Prostate gland (tissue), 2 donors: Measurements from ENCODE around the gene C19orf12. TPM values are rescaled to one million over a fixed set of nuclear protein-coding genes. Genes with fewer than 3 reads are reported as not detected.

Experiments
- DNase-seq: peaks from one replicate; pipeline ENCODE4 v3.0.0-alpha.2; 2019; ENCODE audit warnings: low spot score
- H3K27ac ChIP-seq, 2 donors: fragments of 200-600 bp; sonication (generic); 2 replicates each; pipeline ENCODE4 v1.5.1; 2017 to 2019
- H3K27me3 ChIP-seq: fragments of 200-600 bp; sonication (generic); replicated peaks from 2 replicates; pipeline ENCODE4 v1.5.1; 2019; ENCODE audit not compliant: insufficient read depth
- H3K36me3 ChIP-seq, 2 donors: fragments of 200-600 bp; sonication (generic); 1 replicate in 1 of 2; 2 replicates in 1 of 2; pipeline versions ENCODE4 v1.5.1 to v1.8.1; 2017 to 2019
- H3K4me1 ChIP-seq: fragments of 200-600 bp; sonication (generic); replicated peaks from 2 replicates; pipeline ENCODE4 v1.5.1; 2019
- H3K4me3 ChIP-seq, 2 donors: fragments of 200-600 bp; sonication (generic); 2 replicates each; pipeline ENCODE4 v1.5.1; 2017 to 2019
- H3K9me3 ChIP-seq: fragments of 200-600 bp; sonication (generic); 2 replicates; pipeline ENCODE4 v1.5.1; 2017
- POLR2A ChIP-seq: fragments of 450-650 bp; IDR thresholded peaks from one replicate; pipeline ENCODE4 v1.6.1; 2016; ENCODE audit warnings: antibody characterized with exemption, mild to moderate bottlenecking
- POLR2AphosphoS5 ChIP-seq: sonication (generic); formaldehyde crosslinking; IDR thresholded peaks from one replicate; pipeline ENCODE4 v1.6.1; 2017; ENCODE audit warnings: antibody characterized with exemption
- WGBS: methylation state at CpG from one replicate; pipeline ENCODE4 v1.1.5; 2018; 5-methylcytosine and 5-hydroxymethylcytosine counted together
- intact Hi-C: fragments of 100-400 bp; cut with DNase I; formaldehyde crosslinking; loops from one replicate; pipeline ENCODE4 v1.14.2; 2022
- total RNA-seq, 2 donors: library from RNA; depleted of rRNA; stranded (reverse); fragments of >200 nt; gene quantifications; one replicate each; pipeline ENCODE4 v1.1.0, GENCODE V29; 2016
- TF ChIP-seq, protein P1 (sequence below), 4 experiments: fragments of 200-600 bp in 2 of 4; fragments of 450-650 bp in 2 of 4; sonication (generic) in 2 of 4; IDR thresholded peaks; 1 replicate in 3 of 4; 2 replicates in 1 of 4; pipeline ENCODE4 v1.5.1; 2016 to 2019; ENCODE audit warnings: antibody characterized with exemption in 4 of 4, mild to moderate bottlenecking in 2 of 4, moderate library complexity in 2 of 4

The C19orf12 gene
- total RNA-seq, 2 donors from 2014 or later: 27.9 to 42.4 TPM

DNA sequence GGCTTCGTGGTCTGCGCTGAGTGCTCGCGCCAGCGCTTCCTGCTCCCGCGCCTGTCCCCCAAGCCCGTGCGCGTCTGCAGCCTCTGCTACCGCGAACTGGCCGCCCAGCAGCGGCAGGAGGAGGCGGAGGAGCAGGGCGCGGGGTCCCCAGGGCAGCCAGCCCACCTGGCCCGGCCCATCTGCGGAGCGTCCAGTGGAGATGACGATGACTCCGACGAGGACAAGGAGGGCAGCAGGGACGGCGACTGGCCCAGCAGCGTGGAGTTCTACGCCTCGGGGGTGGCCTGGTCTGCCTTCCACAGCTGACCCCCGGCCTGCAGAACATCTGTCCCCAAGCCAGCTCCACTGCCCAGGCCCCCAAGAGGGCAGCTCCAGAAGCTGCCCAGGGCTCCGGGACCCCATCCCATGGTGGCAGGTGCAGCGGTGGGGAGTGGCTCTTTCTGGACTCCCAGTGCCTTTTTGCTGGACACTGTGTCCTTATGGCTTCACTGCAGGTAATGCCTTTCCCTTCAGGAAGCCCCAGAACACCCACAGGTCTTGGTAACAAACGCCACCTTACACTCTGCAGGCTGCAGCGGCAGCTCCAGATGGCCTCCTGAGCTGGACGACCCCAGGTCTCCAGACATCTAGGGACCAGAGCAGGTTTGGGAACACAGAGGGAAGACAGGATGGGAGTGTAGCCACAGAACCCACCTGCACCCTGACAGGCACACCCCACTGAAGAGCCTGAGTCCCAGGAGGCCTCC, 40.5 kb downstream of the C19orf12 start:
- H3K27ac ChIP-seq: peak overlapping the region in 1 of 2 donors; percentile 74
- H3K4me1 ChIP-seq: peaks cover 50% of the 10 kb centered on the region
- H3K9me3 ChIP-seq: no peaks in the 10 kb centered on the region
- no peak overlapping the region for H3K4me3 ChIP-seq
- TF ChIP-seq, protein P1, sequence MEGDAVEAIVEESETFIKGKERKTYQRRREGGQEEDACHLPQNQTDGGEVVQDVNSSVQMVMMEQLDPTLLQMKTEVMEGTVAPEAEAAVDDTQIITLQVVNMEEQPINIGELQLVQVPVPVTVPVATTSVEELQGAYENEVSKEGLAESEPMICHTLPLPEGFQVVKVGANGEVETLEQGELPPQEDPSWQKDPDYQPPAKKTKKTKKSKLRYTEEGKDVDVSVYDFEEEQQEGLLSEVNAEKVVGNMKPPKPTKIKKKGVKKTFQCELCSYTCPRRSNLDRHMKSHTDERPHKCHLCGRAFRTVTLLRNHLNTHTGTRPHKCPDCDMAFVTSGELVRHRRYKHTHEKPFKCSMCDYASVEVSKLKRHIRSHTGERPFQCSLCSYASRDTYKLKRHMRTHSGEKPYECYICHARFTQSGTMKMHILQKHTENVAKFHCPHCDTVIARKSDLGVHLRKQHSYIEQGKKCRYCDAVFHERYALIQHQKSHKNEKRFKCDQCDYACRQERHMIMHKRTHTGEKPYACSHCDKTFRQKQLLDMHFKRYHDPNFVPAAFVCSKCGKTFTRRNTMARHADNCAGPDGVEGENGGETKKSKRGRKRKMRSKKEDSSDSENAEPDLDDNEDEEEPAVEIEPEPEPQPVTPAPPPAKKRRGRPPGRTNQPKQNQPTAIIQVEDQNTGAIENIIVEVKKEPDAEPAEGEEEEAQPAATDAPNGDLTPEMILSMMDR (IDR thresholded peaks at IDR 0.05): no peak
- no peak for TF ChIP-seq POLR2A
- no peak for TF ChIP-seq POLR2AphosphoS5
- intact Hi-C loops: no loop called here
- H3K27me3 ChIP-seq: no peaks in the 10 kb centered on the region
- no peak for DNase-seq
- peaks cover 13 to 20% of the 10 kb centered on the region in 2 donors for H3K36me3 ChIP-seq
- 98% methylated on average over 32 of the region's 34 CpGs for WGBS

DNA sequence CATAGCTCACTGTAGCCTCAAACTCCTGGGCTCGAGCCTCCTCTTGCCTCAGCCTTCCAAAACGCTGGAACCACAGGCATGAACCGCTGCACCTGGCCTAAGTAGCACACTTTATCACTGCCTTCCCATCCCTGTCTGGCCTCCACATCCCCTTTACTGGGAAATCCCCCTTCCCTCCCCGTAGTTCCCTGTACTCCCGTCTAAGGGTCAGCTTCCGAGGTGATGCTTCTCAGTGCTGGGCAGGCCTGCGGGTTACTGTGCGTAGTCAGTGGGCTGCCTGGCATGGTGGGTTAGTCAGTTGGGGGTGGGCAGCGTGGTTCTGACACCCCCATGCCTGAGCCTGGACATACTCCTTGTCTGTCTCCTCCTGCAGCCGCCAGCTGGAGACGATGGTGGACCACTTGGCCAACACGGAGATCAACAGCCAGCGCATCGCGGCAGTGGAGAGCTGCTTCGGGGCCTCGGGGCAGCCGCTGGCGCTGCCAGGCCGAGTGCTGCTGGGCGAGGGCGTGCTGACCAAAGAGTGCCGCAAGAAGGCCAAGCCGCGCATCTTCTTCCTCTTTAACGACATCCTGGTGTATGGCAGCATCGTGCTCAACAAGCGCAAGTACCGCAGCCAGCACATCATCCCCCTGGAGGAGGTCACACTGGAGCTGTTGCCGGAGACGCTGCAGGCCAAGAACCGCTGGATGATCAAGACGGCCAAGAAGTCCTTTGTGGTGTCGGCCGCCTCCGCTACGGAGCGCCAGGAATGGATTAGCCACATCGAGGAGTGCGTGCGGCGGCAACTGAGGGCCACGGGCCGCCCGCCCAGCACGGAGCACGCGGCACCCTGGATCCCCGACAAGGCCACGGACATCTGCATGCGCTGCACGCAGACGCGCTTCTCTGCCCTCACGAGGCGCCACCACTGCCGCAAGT, 41.4 kb downstream of the C19orf12 start:
- Histone ChIP-seq H3K4me1 (peaks cover 47% of the 10 kb centered on the region), H3K27me3 (no peaks in the 10 kb centered on the region), H3K4me3 (no peak overlapping the region), H3K36me3 (peaks cover 13 to 20% of the 10 kb centered on the region in 2 donors), H3K9me3 (no peaks in the 10 kb centered on the region), H3K27ac (peak overlapping the region in 1 of 2 donors; percentile 60)
- DNase-seq: no peak
- intact Hi-C loops: no loop called here
- 94% methylated on average over 43 of the region's 57 CpGs for WGBS
- TF ChIP-seq, protein P1 (IDR thresholded peaks at IDR 0.05): no peak
- TF ChIP-seq POLR2A: no peak
- TF ChIP-seq POLR2AphosphoS5: no peak

DNA sequence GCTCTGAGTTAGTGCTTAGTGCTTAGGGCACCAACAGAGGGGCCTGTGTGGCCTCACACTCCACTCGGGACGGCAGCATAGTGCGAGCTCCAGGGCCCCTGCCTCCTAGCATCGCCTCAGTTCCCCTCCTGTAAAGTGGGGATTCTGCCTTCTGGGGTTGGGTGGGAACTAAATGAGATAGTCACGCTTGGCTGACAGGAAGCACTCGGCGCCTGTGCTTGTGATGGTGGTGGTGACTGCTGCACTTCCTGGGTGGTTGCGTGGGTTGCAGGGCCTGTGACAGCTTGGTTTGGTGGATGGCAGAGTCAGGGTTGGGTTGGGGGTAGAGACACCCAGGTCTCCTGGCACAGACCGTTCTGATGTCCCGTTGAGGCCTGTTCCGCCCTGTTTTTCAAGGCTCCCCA, 42.1 kb downstream of the C19orf12 start:
- no peaks in the 10 kb centered on the region for H3K27me3 ChIP-seq
- peaks cover 52% of the 10 kb centered on the region for H3K4me1 ChIP-seq
- TF ChIP-seq POLR2A (no peak), POLR2AphosphoS5 (no peak)
- TF ChIP-seq, protein P1 (IDR thresholded peaks at IDR 0.05): no peak
- WGBS: 84% methylated on average over 11 of the region's 11 CpGs
- H3K36me3 ChIP-seq: peaks cover 13 to 20% of the 10 kb centered on the region in 2 donors
- DNase-seq: no peak
- no peaks in the 10 kb centered on the region for H3K9me3 ChIP-seq
- intact Hi-C loops: no loop called here
- H3K4me3 ChIP-seq: no peak overlapping the region
- H3K27ac ChIP-seq: peak overlapping the region; percentile 49 to 60

DNA sequence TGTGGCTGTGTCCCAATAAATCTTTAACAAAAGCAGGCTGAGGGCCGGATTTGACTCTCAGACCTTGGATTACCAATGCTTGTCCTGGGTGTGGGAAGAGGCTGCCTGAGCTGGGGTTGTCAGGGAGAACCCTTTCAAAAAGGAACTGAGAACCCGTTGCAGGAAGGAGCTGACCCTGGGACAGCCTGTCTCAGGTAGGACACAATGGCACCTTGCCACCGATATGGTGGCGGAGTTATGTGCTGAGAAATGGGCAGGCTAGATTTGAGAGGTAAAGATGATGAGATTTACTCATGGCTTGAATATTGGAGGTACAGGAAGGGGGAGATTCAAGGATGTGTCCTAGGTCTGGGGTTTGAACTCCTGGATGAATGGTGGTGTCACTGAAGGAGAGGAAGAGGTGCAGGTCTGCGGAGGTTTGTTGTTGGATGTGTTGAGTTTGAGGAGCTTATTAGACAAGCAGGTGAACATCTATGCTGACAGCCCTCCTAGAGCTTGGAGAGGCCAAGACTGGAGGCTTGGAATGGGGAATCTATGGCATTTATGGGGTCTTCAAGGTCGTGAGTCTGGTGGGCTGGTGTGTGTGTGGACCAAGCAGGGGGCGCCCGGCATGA, 42.6 kb downstream of the C19orf12 start:
- Histone ChIP-seq H3K27me3 (no peaks in the 10 kb centered on the region), H3K9me3 (no peaks in the 10 kb centered on the region), H3K4me1 (peaks cover 55% of the 10 kb centered on the region), H3K27ac (peak overlapping the region; percentile 49 to 60), H3K36me3 (peaks cover 13 to 20% of the 10 kb centered on the region in 2 donors), H3K4me3 (no peak overlapping the region)
- TF ChIP-seq, protein P1 (IDR thresholded peaks at IDR 0.05): no peak
- TF ChIP-seq POLR2AphosphoS5 (no peak), POLR2A (no peak)
- intact Hi-C loops: no loop called here
- no peak for DNase-seq
- 84% methylated on average over 8 of the region's 8 CpGs for WGBS
